ENCODE results near the gene ARL3.
"Not testable (repeated sequence)": the region's sequence is repeated elsewhere in the genome, so short reads cannot be mapped to it uniquely, and the experiment has no call there.

DNA sequence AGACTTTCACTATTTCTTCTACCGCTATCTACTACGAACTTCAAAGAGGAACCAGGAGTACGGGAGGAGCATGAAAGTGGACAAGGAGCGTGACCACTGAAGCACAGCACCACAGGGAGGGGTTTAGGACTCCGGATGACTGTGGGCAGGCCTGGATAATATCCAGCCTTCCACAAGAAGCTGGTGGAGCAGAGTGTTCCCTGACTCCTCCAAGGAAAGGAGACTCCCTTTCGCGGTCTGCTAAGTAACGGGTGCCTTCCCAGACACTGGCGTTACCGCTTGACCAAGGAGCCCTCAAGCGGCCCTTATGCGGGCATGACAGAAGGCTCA is 44.7 kb upstream of the ARL3 start:
- not testable (repeated sequence) for TF ChIP-seq CTCF, POLR2A, EP300 (IDR thresholded peaks at IDR 0.05)

Measured in suprapubic skin (tissue), 3 donors.